Inflammatory macrophage treated with lipopolysaccharide for 1 hour (primary cell): ENCODE results near the gene SRC.

ENCODE experiments used
- DNase-seq, 2 donors: peaks; one replicate each; pipeline ENCODE4 v3.0.0-alpha.2; 2020 to 2022

SRC gene

DNA sequence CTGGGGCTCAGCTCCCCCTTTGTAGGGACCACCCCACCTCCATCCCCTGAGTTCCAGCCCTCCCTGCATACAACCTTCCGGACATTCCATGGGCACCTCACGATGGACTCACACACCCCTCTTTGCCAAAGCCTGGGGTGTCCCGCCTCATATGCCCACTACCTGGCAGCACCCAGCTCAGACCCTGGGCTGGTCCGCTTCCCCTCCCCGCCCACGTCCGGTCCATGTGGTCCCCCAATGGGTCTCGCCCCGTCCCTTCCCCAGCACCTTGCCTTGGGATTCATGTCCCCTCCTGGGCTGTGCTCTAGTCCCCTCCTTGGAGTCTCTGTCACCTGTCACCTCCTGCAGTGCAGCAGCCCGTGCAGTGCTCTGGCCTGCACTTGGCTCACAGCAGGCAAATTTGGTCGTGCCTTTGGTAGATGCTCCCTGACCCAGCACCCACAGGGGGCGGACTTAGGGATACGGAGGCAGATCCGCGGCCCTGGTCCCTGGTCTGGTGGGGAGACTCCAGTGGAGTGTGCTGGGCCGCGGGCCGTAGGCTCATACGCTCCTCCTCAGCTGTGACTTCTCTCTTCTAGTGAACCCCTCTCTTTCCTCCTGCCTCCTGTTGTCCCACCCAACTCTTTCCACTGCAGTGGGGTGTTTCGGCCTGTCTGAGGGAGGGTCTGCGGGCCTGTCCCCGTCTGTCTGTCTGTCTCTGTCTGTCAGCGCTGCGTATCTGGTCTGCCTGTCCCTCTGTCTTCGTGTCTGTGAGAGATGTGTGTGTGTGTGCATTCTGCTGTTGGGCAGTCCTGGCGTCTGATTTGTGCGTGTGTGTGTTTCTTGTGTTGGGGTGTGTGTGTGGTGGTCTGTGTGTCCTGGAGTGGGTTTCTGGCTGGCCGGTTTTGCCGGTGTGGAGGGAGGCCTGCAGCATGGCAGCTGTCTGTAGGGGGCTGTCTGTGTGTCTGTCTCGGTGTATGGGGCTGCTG, 69.5 kb downstream of the SRC start:
- no peak for DNase-seq

- no peak for DNase-seq
These were observed 70.3 kb downstream of the SRC start for GRCh38 chr20:37416100-37416847.

DNA sequence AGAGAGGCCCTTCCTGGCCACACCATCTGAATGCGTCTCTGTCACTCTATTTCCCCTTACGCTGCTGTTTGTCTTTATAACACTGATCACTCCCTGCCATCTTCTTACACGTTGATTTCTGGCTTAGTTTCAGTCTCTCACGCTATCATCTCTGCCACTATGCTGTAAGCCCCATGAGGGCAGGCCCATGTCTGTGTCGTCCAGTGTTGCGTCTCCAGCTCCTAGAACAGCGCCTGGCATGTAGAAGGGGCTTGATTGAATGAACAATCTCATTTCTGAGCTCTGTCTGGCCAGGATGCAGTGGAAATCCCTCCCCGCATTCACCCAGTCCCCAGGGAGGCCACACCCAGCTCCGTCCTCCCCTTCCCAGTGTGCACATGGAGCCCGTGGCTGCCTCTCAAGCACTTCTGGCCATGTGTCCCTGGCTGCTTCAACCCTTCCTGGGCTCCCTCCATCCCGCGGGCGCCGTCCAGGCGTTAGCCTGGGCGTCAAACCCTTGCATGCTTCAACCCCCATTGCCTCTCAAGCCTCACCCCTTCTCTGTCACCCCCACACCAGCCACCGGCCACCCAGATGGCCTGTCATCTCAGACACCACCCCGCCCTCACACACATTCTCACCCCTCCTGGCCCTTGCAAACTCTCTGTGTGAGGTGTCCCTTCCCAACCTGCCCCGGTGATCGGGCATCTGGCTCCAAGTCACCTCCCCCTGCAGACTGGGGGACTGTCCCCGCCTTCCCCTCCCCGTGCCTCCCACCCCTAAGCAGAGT, 71.1 kb downstream of the SRC start:
- DNase-seq: no peak

GRCh38 chr20:37417617-37418467, 71.9 kb downstream of the SRC start:
- no peak for DNase-seq

DNA sequence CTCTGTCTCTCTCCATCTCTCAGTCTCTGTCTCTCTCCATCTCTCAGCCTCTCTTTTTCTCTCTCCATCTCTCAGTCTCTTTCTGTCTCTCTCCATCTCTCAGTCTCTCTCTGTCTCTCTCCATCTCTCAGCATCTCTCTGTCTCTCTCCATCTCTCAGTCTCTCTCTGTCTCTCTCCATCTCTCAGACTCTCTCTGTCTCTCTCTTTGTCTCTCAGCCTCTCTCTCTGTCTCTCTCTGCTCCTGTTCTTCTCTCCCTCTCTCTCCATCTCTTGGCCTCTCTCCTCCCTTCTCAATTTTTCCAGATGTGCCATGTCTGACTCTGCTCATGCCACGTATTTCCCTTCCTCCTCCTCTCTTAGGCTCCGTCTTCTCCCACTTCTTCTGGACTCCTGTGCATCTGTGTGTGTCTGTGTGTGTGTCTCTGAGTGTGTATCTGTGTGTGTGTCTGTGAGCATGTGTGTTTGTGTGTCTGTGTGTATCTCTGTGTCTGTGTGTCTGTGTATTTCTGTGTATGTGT, 72.7 kb downstream of the SRC start:
- DNase-seq: no peak

DNA sequence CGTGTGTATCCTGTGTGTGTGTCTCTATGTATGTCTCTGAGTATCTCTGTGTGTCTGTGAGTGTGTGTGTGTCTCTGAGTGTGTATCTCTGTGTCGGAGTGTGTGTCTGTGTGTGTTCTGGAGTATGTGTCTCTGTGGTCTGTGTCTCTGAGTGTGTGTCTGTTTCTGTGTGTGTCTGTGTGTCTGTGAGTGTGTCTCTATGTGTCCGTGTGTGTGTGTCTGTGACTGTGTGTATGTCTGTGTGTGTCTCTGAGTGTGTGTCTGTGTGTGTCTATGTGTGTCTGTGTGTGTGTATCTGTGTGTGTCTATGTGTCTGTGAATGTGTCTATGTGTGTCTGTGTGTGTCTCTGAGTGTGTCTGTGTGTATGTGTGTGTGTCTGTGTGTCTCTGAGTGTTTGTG, 73.4 kb downstream of the SRC start:
- DNase-seq: no peak

DNA sequence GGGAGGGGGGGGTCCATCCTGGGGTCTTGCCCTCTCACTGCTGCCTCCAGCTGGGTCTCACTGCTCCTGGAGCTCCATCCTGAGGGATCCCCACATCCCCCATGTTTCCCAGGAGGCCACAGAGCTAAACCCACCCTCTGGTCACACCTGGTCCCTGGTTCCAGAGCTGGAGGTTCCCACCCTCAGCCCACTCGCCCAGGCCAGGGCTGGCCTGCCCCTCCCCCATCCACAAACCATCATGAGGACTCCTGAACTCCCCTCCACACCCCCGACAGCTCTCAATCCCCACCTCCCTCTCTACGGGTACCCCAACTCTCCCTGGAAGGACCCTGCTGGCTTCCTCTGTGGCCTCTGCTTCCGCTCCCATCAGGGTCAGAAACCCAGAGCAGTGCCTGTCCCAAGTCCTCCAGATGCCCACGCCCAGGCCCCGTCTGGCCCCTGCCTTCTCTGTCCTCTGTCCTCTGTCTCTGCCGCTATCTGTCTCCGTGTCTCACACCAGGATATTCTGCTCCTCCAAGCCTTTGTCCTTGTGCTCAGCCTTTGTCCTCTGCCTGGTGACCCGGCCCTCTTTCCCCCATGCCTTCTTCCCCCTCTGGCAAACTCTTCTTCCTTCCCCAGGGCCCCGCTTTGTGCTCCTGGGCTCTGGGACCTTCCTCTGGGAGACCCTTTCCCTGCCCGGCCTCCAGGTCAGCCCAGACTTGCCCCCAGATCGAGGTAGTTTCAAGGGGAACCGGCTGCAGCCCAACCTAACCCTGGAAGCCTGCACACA, 74.0 kb downstream of the SRC start:
- DNase-seq: no peak

DNA sequence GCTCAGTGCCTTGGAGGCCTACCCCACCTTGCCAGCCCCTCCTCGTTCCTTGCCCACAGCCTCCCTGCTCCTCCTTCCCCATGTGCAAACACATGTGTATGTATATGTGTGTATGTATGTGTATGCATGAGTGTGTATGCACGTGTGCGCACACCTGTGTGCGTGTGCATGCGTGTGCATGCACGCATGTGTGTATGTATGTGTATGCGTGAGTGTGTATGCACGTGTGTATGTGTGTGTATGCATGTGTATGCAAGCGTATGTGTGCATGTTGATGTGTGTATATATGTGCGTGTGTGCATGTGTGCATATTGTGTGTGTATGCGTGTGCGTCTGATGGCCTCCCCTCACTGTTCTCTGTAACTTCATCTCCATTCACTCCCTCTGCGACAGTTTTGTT, 74.7 kb downstream of the SRC start:
- DNase-seq: no peak

DNA sequence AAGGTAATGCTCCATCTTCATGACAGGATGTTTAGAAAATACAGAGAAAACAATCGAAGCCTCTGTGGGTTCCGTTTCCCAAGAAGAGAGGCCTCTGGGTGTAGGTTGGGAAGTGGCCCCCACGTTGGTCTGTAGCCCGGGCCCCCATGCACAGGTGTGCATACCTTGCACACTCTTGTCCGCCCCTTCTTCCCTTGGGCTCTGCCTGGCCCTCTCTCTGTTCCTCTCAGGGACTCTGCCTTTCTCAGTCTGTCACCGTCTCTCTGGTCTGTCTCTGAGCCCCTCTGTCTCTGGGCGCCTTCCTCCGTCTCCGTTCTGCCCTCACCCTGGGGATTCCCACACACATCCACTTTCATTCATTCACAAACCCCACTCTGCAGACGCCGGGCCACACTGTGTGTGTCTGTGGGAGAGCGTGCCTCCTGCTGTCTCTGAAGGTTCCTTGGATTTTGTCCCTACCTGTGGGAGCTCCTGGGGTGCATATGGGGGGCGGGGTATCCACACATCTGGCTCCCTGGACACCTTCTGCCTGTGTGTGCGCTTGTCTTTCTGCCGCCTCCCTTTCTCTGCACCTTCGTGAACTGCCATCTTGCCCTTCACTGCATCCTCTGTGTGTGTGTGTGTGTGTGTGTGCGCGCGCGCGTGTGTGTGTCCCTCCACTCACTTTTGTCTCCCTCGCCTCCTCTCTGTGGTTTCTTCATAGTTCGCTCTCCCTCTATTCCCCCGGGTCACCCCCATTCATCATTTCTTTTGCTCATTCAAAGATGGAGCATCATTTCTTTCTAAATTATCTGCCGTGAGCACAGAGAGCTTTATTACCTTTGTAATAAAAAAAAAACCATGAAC, 75.3 kb downstream of the SRC start:
- no peak for DNase-seq

- DNase-seq: no peak
These were observed 76.0 kb downstream of the SRC start for GRCh38 chr20:37421988-37422387.

DNA sequence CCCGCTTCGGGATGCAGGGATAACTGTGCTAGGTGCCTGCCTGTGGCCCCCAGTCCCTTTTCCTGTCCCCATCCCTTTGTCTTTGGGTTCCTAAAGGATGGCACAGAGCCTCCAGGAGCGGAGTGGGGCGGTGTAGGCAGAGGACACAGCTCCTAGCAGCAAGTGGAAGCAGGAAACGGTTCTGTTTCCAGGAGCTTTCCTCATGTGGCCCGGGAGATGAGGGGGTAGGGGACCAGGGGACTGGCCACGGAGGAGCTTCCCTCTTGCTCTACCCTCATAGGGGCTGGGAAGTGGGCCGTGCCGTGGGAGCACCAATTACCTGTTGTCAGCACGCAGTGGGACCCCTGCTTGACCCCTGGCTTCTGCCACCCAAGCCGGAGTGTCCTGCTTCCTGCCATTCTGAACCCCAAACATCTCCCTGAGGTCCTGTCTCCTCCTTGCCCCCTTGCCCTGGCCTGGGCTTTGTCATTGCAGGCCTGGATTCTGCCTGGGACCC, 76.9 kb downstream of the SRC start:
- DNase-seq: no peak

GRCh38 chr20:37423545-37423944, 77.6 kb downstream of the SRC start:
- no peak for DNase-seq

DNA sequence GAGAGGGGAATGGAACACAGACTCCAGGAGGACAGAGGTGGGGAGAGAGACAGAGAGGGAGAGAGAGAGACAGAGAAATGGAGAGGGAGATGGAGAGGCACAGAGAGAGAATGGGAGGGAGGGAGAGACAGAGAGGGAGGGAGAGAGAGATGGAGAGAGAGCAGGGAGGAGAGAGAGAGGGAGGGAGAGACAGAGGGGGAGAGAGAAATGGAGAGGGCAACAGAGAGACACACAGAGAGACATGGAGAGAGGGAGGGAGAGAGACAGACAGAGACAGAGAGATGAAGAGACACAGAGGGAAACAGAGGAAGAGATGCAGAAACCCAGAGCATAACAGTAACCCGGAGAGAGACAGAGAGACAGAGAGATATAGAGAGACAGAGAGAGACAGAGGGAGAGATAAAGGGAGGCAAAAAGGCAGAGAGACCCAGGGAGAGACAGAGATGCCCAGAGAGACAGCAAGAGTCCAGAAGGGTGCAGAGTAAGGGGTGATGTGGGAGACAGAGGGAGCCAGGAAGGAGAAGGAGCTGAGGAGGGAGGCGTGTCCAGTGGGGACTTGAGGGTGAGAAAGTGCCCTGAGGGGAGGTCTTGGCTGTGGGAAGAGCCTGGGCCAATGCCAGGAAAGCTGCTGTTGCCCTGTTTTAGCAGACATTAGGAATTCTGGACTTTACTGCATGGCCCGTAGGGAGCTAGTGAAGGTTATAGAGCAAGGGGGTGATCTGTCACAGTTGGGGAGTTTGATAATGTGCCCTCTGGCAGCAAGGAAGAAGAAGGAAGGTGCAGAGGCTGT, 78.3 kb downstream of the SRC start:
- DNase-seq: no peak

DNA sequence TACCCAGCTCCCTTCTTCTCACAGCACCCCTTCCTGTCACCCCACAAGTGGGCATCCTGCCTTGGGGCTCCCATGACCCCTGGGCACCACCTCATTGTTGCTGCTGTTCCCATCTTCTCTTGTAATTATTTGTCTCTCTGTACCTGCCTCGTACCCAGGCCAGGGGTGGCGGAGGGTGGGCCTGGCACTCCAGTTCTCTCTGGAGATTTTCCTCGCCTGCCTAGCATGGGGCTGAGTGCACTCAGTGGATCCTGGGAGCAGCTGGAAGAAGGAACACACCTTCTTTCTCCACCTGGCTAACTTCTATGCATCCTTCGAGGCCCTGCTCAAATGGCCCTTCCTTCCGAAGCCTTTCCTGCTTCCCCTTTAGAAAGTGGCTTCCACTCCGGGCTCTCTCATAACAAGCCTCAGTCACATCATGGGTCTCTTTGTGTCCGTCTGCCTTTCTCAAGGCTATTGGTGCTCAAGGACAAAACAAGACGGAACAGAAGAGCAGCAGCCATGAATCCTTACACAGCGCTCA, 79.2 kb downstream of the SRC start:
- DNase-seq: no peak

- DNase-seq: no peak
These were observed 80.2 kb downstream of the SRC start for GRCh38 chr20:37426106-37426505.

GRCh38 chr20:37426978-37427377, 81.0 kb downstream of the SRC start:
- DNase-seq: no peak

DNA sequence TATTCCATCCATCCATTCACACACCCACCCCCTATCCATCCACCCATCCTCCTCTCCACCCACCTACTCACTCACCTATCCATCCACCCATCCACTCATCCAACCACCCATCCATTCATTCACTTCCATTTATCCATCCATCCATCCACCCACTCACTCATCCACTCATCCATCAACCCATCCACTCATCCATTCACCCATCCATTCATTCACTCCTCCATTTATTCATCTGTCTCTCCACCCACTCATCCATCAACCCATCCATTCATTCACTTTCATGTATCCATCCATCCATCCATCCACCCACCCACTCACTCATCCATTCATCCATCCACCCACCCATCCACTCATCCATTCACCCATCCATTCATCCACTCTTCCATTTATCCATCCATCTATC, 84.1 kb downstream of the SRC start:
- no peak for DNase-seq

GRCh38 chr20:37430778-37431460, 85.0 kb downstream of the SRC start:
- no peak for DNase-seq
